Measurements from ENCODE around the gene PATJ. TPM values are rescaled to one million over a fixed set of nuclear protein-coding genes. Genes with fewer than 3 reads are reported as not detected.

PATJ gene
- polyA plus RNA-seq, 1 donor (not counting 4 experiments of a cell fraction or from before 2014, with no cell fraction given) = 28.1 TPM

DNA sequence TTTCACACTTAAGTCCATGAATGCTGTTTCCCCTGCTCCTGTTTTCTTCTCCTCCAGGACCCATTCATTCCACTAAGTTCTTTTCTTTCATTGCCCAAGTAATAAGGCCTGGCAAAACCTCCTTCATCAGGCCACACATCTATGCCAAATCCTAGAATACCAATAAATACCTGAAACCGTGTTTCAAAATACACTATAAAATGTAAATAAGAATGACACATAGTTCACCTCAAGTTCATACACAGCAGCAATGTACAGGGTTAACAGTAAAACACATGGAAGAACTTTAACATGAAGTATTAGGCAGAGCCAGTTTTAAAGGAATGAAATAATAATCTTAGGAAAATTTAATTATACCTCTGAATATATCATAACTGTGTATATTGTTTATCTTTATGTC, 365.6 kb downstream of the PATJ start:
- Histone ChIP-seq H3K4me1 (ENCODE audit: control insufficient read depth, extremely low read depth, insufficient read depth, low read length) (no peaks in the 10 kb centered on the region), H3K27ac (ENCODE audit: control insufficient read depth, insufficient read depth, low read length) (no peak overlapping the region), H2AFZ (ENCODE audit: control insufficient read depth, low read length) (no peak overlapping the region), H3K4me3 (ENCODE audit: control insufficient read depth in 2 of 3, extremely low read depth in 1 of 3, insufficient read depth in 2 of 3, low read depth in 1 of 3, low read length in 3 of 3) (no peak overlapping the region), H4K20me1 (ENCODE audit: control insufficient read depth, extremely low read depth, insufficient read depth, low read length) (no peaks in the 10 kb centered on the region), H3K9me3 (ENCODE audit: control insufficient read depth, low read depth, low read length) (no peaks in the 10 kb centered on the region), H3K9me1 (ENCODE audit: control insufficient read depth, extremely low read depth, insufficient read depth, low read length) (no peaks in the 10 kb centered on the region), H3K9ac (ENCODE audit: control insufficient read depth, extremely low read depth, insufficient read depth, low read length) (no peak overlapping the region), H3K27me3 (ENCODE audit: control insufficient read depth, extremely low read depth, insufficient read depth, low read length) (no peaks in the 10 kb centered on the region), H3K79me2 (ENCODE audit: control insufficient read depth, insufficient read depth, low read length) (no peaks in the 10 kb centered on the region), H3K36me3 (ENCODE audit: control insufficient read depth in 2 of 2, extremely low read depth in 1 of 2, insufficient read depth in 2 of 2, low read length in 2 of 2) (peaks cover 0 to 12% of the 10 kb centered on the region in 2 experiments), H3K4me2 (ENCODE audit: control insufficient read depth, extremely low read depth, insufficient read depth, low read depth, low read length) (no peak overlapping the region)
- DNase-seq (ENCODE audit: low read depth, low spot score) = no peak
- dilution Hi-C loops (cut with MboI; ENCODE audit: extremely low pct_ligation_motif_present, low sequenced_read_pairs) = no loop called here
- no peak for FAIRE-seq
- TF ChIP-seq EZH2 (IDR thresholded peaks at IDR 0.05; ENCODE audit: low read length) = no peak
- TF ChIP-seq, protein P1, sequence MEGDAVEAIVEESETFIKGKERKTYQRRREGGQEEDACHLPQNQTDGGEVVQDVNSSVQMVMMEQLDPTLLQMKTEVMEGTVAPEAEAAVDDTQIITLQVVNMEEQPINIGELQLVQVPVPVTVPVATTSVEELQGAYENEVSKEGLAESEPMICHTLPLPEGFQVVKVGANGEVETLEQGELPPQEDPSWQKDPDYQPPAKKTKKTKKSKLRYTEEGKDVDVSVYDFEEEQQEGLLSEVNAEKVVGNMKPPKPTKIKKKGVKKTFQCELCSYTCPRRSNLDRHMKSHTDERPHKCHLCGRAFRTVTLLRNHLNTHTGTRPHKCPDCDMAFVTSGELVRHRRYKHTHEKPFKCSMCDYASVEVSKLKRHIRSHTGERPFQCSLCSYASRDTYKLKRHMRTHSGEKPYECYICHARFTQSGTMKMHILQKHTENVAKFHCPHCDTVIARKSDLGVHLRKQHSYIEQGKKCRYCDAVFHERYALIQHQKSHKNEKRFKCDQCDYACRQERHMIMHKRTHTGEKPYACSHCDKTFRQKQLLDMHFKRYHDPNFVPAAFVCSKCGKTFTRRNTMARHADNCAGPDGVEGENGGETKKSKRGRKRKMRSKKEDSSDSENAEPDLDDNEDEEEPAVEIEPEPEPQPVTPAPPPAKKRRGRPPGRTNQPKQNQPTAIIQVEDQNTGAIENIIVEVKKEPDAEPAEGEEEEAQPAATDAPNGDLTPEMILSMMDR (optimal IDR thresholded peaks at IDR 0.05 in 1 of 3, IDR thresholded peaks at IDR 0.05 in 1 of 3, conservative IDR thresholded peaks at IDR 0.05 in 1 of 3; ENCODE audit: extremely low read depth in 1 of 3, insufficient read depth in 2 of 3, low read length in 3 of 3) = no peak

GRCh38 chr1:62109124-62109523, 366.8 kb downstream of the PATJ start:
- H4K20me1 ChIP-seq (ENCODE audit: control insufficient read depth, extremely low read depth, insufficient read depth, low read length) = no peaks in the 10 kb centered on the region
- H3K9ac ChIP-seq (ENCODE audit: control insufficient read depth, extremely low read depth, insufficient read depth, low read length) = no peak overlapping the region
- no peak overlapping the region for H3K27ac ChIP-seq (ENCODE audit: control insufficient read depth, insufficient read depth, low read length)
- dilution Hi-C loops (cut with MboI; ENCODE audit: extremely low pct_ligation_motif_present, low sequenced_read_pairs) = no loop called here
- H2AFZ ChIP-seq (ENCODE audit: control insufficient read depth, low read length) = no peak overlapping the region
- FAIRE-seq = no peak
- H3K27me3 ChIP-seq (ENCODE audit: control insufficient read depth, extremely low read depth, insufficient read depth, low read length) = no peaks in the 10 kb centered on the region
- no peak overlapping the region for H3K4me3 ChIP-seq (ENCODE audit: control insufficient read depth in 2 of 3, extremely low read depth in 1 of 3, insufficient read depth in 2 of 3, low read depth in 1 of 3, low read length in 3 of 3)
- H3K9me1 ChIP-seq (ENCODE audit: control insufficient read depth, extremely low read depth, insufficient read depth, low read length) = no peaks in the 10 kb centered on the region
- H3K9me3 ChIP-seq (ENCODE audit: control insufficient read depth, low read depth, low read length) = no peaks in the 10 kb centered on the region
- TF ChIP-seq, protein P1 (optimal IDR thresholded peaks at IDR 0.05 in 1 of 3, IDR thresholded peaks at IDR 0.05 in 1 of 3, conservative IDR thresholded peaks at IDR 0.05 in 1 of 3; ENCODE audit: extremely low read depth in 1 of 3, insufficient read depth in 2 of 3, low read length in 3 of 3) = no peak
- no peak for TF ChIP-seq EZH2 (IDR thresholded peaks at IDR 0.05; ENCODE audit: low read length)
- no peak overlapping the region for H3K4me2 ChIP-seq (ENCODE audit: control insufficient read depth, extremely low read depth, insufficient read depth, low read depth, low read length)
- H3K79me2 ChIP-seq (ENCODE audit: control insufficient read depth, insufficient read depth, low read length) = no peaks in the 10 kb centered on the region
- DNase-seq (ENCODE audit: low read depth, low spot score) = no peak
- peaks cover 0 to 17% of the 10 kb centered on the region in 2 experiments for H3K36me3 ChIP-seq (ENCODE audit: control insufficient read depth in 2 of 2, extremely low read depth in 1 of 2, insufficient read depth in 2 of 2, low read length in 2 of 2)
- H3K4me1 ChIP-seq (ENCODE audit: control insufficient read depth, extremely low read depth, insufficient read depth, low read length) = no peaks in the 10 kb centered on the region

All from keratinocyte (primary cell).